Calu3 (cell line): Measurements from ENCODE around the gene CTNNAL1. TPM values are rescaled to one million over a fixed set of nuclear protein-coding genes. Genes with fewer than 3 reads are reported as not detected.

Experiments used
- BruUV-seq: library from RNA; stranded (reverse); fragments of 400-500 nt; replicated peaks from 2 replicates; lab custom pipeline; 2021; lab: Mats Ljungman, UMichigan
- CTCF ChIA-PET: fragments of 300-600 bp; sonication (Branson Sonifier 250); formaldehyde crosslinking; loops from one replicate; lab custom pipeline; 2022; ENCODE audit warnings: antibody characterized with exemption; lab: Charles Lee
- DNase-seq: peaks from one replicate; pipeline ENCODE4 v3.0.0; 2022
- H3K27ac Mint-ChIP-seq: one replicate; pipeline ENCODE4 v1.8.0; 2022; ENCODE audit warnings: mixed read lengths; ENCODE audit not compliant: unreplicated experiment
- H3K27me3 Mint-ChIP-seq: one replicate; pipeline ENCODE4 v1.8.0; 2022; ENCODE audit warnings: mixed read lengths; ENCODE audit not compliant: unreplicated experiment
- H3K36me3 Mint-ChIP-seq: one replicate; pipeline ENCODE4 v1.8.0; 2022; ENCODE audit warnings: mild to moderate bottlenecking, moderate library complexity, mixed read lengths; ENCODE audit not compliant: insufficient read depth, unreplicated experiment
- H3K4me1 Mint-ChIP-seq: one replicate; pipeline ENCODE4 v1.8.0; 2022; ENCODE audit warnings: mild to moderate bottlenecking, low read depth, mixed read lengths; ENCODE audit not compliant: unreplicated experiment
- H3K4me3 Mint-ChIP-seq: one replicate; pipeline ENCODE4 v1.8.0; 2022; ENCODE audit warnings: mild to moderate bottlenecking, low read depth, moderate library complexity, mixed read lengths; ENCODE audit not compliant: unreplicated experiment
- H3K9me3 Mint-ChIP-seq: one replicate; pipeline ENCODE4 v1.8.0; 2022; ENCODE audit warnings: low read depth, mixed read lengths; ENCODE audit not compliant: unreplicated experiment
- CTCF ChIP-seq: fragments of 200-600 bp; IDR thresholded peaks from one replicate; pipeline ENCODE4 v1.8.0; 2022; ENCODE audit warnings: antibody characterized with exemption; ENCODE audit not compliant: unreplicated experiment
- intact Hi-C: fragments of 100-400 bp; cut with micrococcal nuclease; formaldehyde crosslinking; loops from one replicate; pipeline ENCODE4 v1.10.0; 2022; ENCODE audit not compliant: unreplicated experiment
- total RNA-seq: library from RNA; stranded (reverse); gene quantifications from 2 replicates; pipeline ENCODE4 v1.2.3, GENCODE V29; 2022

The CTNNAL1 gene
- total RNA-seq, 1 experiment from 2014 or later, result 20.6 TPM

- DNase-seq, result no peak
- Mint-ChIP-seq H3K4me3 (no peak overlapping the region), H3K9me3 (no peaks in the 10 kb centered on the region), H3K4me1 (no peaks in the 10 kb centered on the region), H3K36me3 (no peaks in the 10 kb centered on the region), H3K27ac (no peak overlapping the region), H3K27me3 (no peaks in the 10 kb centered on the region)
- TF ChIP-seq CTCF, result no peak
- intact Hi-C loops, result loop anchor here (10.0 kb wide), 1 partner anchor 63 kb away; the partner anchor contains the start of gene CTNNAL1
- CTCF ChIA-PET, result interaction anchor here (0.7 kb wide), 1 partner anchor 35 kb away, joined by 5 read pairs; no protein-coding TSS in a partner anchor
- BruUV-seq, result no TSS peak
These were observed 61.7 kb downstream of the CTNNAL1 start for GRCh38 chr9:108951578-108951977.

GRCh38 chr9:108950168-108950567, 63.1 kb downstream of the CTNNAL1 start:
- CTCF ChIA-PET, result no interaction called here

GRCh38 chr9:108939975-108940374, 73.3 kb downstream of the CTNNAL1 start:
- CTCF ChIA-PET, result no interaction called here
- no peaks in the 10 kb centered on the region for H3K36me3 Mint-ChIP-seq
- no peak overlapping the region for H3K27ac Mint-ChIP-seq
- no peaks in the 10 kb centered on the region for H3K27me3 Mint-ChIP-seq
- intact Hi-C loops, result no loop called here
- no peak for DNase-seq
- H3K4me3 Mint-ChIP-seq, result no peak overlapping the region
- TF ChIP-seq CTCF, result no peak
- H3K4me1 Mint-ChIP-seq, result no peaks in the 10 kb centered on the region
- no TSS peak for BruUV-seq
- H3K9me3 Mint-ChIP-seq, result no peaks in the 10 kb centered on the region

More at GRCh38 chr9:108950168-108950567, 63.1 kb downstream of the CTNNAL1 start:
- Mint-ChIP-seq H3K4me3 (no peak overlapping the region), H3K27me3 (no peaks in the 10 kb centered on the region), H3K4me1 (no peaks in the 10 kb centered on the region), H3K36me3 (no peaks in the 10 kb centered on the region), H3K27ac (no peak overlapping the region), H3K9me3 (no peaks in the 10 kb centered on the region)
- TF ChIP-seq CTCF, result no peak
- no peak for DNase-seq
- intact Hi-C loops, result loop anchor here (10.0 kb wide), 1 partner anchor 65 kb away; the partner anchor contains the start of gene CTNNAL1
- no TSS peak for BruUV-seq

- TF ChIP-seq CTCF, result no peak
- Mint-ChIP-seq H3K9me3 (no peaks in the 10 kb centered on the region), H3K36me3 (peaks cover 18% of the 10 kb centered on the region), H3K4me3 (no peak overlapping the region), H3K27me3 (no peaks in the 10 kb centered on the region), H3K27ac (no peak overlapping the region), H3K4me1 (peaks cover 5% of the 10 kb centered on the region)
- BruUV-seq, result no TSS peak
- intact Hi-C loops, result no loop called here
- no peak for DNase-seq
- CTCF ChIA-PET, result no interaction called here
These were observed 75.6 kb downstream of the CTNNAL1 start for GRCh38 chr9:108937561-108938305.
